Tibial nerve (tissue), 4 donors: ENCODE measurements around the gene AFF2.

ENCODE experiments used
- CTCF ChIP-seq, 5 experiments: fragments of 200-600 bp in 3 of 5; fragments of 450-650 bp in 2 of 5; sonication (generic) in 3 of 5; IDR thresholded peaks; one replicate each; pipeline ENCODE4 v1.5.1; 2016 to 2019; ENCODE audit warnings: antibody characterized with exemption in 5 of 5, mild to moderate bottlenecking in 3 of 5, moderate library complexity in 2 of 5
- EP300 ChIP-seq, 2 donors: sonication (generic); formaldehyde crosslinking; IDR thresholded peaks; one replicate each; pipeline ENCODE4 v1.6.1; 2017; ENCODE audit warnings: antibody characterized with exemption in 2 of 2, mild to moderate bottlenecking in 1 of 2
- POLR2A ChIP-seq, 2 donors: fragments of 450-650 bp; IDR thresholded peaks; one replicate each; pipeline ENCODE4 v1.6.1; 2017; ENCODE audit warnings: antibody characterized with exemption in 2 of 2, mild to moderate bottlenecking in 2 of 2, moderate library complexity in 2 of 2

DNA sequence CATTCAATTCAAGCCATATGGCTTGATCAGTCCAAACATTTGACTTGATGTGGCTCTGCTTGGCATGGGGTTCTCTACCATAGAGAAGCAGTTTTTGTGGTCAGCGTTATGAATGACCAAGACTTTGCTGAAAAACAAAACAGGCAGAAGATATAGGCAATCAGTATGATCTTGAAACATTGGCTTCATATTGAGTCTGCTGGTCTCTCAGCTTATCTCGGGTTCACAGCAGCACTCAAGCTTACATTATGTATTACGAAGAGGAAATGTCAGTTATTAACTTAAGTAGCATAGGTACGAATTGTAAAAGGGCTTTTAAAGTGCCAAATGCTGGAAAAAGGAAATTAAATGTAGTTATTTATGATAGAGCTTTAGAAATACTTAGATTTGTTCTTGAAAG, 99.0 kb downstream of the AFF2 start:
- TF ChIP-seq CTCF (IDR thresholded peaks at IDR 0.05) (no peak), POLR2A (IDR thresholded peaks at IDR 0.05) (no peak), EP300 (IDR thresholded peaks at IDR 0.05) (no peak)
